ENCODE measurements around the gene CNOT6L.

The CNOT6L gene

DNA sequence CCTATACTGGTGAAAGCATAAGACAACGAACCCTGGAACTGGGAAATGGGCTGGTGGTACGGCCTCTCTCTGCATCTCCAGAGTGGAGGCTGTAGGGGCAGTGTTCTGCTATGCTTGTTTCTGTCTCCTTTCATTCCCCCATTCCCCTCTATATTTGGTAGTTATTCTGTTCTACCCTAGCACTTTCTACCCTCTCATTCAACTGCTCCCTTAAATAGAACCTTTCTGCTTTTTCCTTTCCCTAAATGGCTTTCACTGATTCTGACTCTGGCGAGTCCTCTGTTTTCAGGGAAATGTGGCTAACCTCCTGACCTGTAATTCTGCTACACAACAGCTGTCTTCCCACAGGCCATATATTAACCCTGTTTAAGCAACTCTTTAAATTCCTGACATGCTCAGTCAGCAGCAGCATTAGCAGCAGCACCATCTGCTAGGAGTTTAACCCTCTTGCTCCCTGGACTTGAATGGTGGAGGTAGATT is 119.4 kb downstream of the CNOT6L start:
- no peak for TF ChIP-seq POLR2A (IDR thresholded peaks at IDR 0.05; ENCODE audit: low read depth, low read length)
- peak; percentile 91 for FAIRE-seq
- DNase-seq (ENCODE audit: insufficient read length, low spot score) = peak; percentile 6

DNA sequence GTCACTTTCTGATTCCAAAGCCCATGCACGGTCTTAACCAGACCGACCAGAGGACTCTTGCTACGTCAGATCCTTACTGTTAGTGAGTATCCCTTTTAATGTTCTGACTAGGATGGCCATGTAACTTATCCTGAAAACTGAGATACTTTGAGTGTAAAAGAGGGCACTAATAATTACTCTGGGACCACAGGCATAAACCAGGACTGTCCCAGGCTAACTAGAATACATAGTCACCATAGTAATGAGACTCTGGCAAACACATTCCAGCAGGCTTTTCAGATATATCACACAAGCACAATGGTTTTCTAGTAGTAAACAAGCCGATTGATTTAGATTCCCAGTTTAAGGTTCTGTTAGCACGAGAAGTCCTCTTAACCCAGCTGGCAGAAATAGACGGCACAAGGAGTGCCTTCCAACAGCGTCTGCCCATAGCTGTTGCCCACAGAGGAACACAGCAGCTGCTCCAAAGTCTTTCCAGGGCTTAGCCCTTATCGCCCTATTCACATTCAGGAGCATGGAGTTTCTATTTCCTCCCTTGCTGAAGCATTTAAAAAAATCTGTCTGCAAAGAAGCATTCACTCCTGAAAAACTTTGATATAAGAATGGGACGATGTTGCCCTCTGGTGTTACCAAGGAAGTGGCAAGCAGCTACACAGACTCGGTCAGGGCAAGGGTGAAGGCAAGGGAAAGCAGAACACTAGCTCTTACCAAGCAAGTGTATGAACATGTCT is 121.1 kb downstream of the CNOT6L start:
- peak; percentile 80 for FAIRE-seq
- no peak for DNase-seq (ENCODE audit: insufficient read length, low spot score)
- TF ChIP-seq POLR2A (IDR thresholded peaks at IDR 0.05; ENCODE audit: low read depth, low read length) = no peak

- no peak for TF ChIP-seq POLR2A (IDR thresholded peaks at IDR 0.05; ENCODE audit: low read depth, low read length)
- FAIRE-seq (peak; percentile 98), DNase-seq (ENCODE audit: insufficient read length, low spot score) (peak; percentile 29)
Measured at GRCh38 chr4:77695774-77696173, 123.4 kb downstream of the CNOT6L start.

DNA sequence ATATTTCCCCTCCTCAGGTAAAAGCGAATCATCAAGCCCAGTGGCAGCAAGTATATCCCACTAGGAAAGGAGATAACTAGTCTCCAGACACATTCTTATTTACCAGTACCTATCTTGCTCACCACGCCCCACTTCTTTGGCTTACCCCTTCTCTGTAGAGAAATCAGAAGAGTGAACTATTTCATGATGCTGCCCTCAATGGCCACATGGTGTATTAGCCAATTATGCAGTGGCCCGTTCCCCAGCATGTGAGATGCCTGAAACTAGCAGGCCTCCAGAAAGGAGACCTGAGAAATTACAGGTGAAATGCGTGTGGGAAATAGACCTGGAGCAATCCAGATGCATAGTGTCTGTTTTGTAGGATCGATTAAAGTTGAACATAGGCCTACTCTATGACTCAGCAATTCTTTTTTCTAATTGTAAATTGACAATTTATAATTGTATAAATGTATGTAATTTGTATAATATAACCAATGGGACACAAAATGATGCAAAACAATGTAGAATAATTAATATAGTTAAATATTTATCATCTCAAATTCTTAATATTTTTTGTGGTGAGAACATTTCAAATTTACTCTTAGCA is 126.2 kb downstream of the CNOT6L start:
- DNase-seq (ENCODE audit: insufficient read length, low spot score) (no peak), FAIRE-seq (no peak)
- TF ChIP-seq POLR2A (IDR thresholded peaks at IDR 0.05; ENCODE audit: low read depth, low read length) = no peak

- DNase-seq (ENCODE audit: insufficient read length, low spot score) (no peak), FAIRE-seq (no peak)
- TF ChIP-seq POLR2A (IDR thresholded peaks at IDR 0.05; ENCODE audit: low read depth, low read length) = no peak
Measured at GRCh38 chr4:77681792-77682191, 137.4 kb downstream of the CNOT6L start.

GRCh38 chr4:77676842-77677241 is 142.3 kb downstream of the CNOT6L start:
- TF ChIP-seq POLR2A (IDR thresholded peaks at IDR 0.05; ENCODE audit: low read depth, low read length) = no peak
- FAIRE-seq (no peak), DNase-seq (ENCODE audit: insufficient read length, low spot score) (no peak)

GRCh38 chr4:77671051-77671450 is 148.1 kb downstream of the CNOT6L start:
- no peak for FAIRE-seq
- DNase-seq (ENCODE audit: insufficient read length, low spot score) = no peak
- TF ChIP-seq POLR2A (IDR thresholded peaks at IDR 0.05; ENCODE audit: low read depth, low read length) = no peak

DNA sequence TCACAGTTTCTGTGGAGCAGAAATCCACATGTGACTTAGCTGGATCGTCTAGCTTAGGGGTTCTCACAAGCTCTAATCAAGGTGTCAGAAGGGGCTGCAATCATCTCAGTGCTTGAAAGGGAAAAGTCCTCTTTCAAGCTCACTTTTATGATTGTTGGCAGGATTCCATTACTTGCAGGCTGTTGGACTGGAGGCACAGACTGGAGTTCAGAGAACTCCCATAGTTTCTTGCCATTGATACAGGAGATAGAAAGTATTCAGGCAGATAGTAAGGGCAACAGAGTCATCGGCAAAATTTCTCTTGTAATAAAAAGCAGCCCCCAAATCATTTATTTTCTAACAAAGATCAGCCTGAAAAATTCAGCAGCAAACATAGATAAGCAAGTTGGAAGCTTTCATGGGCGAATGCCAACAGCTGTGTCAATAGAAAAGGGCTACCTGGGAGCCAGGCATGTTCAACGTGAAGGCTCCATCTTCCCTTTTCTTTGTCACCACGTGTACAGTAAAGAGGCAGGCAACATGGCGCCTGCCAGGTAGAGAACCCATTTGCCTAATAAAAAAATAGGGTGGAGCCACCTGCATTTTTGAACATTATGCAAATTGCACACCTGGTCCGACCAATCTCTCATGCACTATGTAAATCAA is 149.1 kb downstream of the CNOT6L start:
- DNase-seq (ENCODE audit: insufficient read length, low spot score) = no peak
- no peak for FAIRE-seq
- TF ChIP-seq POLR2A (IDR thresholded peaks at IDR 0.05; ENCODE audit: low read depth, low read length) = no peak

GRCh38 chr4:77665381-77666069 is 153.6 kb downstream of the CNOT6L start:
- TF ChIP-seq POLR2A (IDR thresholded peaks at IDR 0.05; ENCODE audit: low read depth, low read length) = no peak
- DNase-seq (ENCODE audit: insufficient read length, low spot score) = no peak
- FAIRE-seq = no peak
